H9 (cell line): ENCODE data around the gene BCAR3. TPM values are rescaled to one million over a fixed set of nuclear protein-coding genes. Genes with fewer than 3 reads are reported as not detected.

Source experiments
- DNase-seq: peaks from one replicate; pipeline ENCODE4 v3.0.0-alpha.2; 2017
- H2AFZ ChIP-seq: one replicate; pipeline ENCODE4 v1.6.1; 2013; ENCODE audit warnings: mild to moderate bottlenecking, low read length, control low read depth, moderate library complexity
- H2AK5ac ChIP-seq: 2 replicates; pipeline ENCODE4 v1.6.1; 2013; ENCODE audit warnings: low read length, control low read depth, mixed read lengths; ENCODE audit not compliant: insufficient read length
- H2BK120ac ChIP-seq: one replicate; pipeline ENCODE4 v1.6.1; 2013; ENCODE audit warnings: low read depth, mild to moderate bottlenecking, low read length, control low read depth, inconsistent platforms; ENCODE audit not compliant: poor library complexity, severe bottlenecking
- H2BK12ac ChIP-seq: 2 replicates; pipeline ENCODE4 v1.6.1; 2013; ENCODE audit warnings: low read length, control low read depth, mixed read lengths, low read depth; ENCODE audit not compliant: insufficient read length
- H2BK15ac ChIP-seq: 2 replicates; pipeline ENCODE4 v1.6.1; 2013; ENCODE audit warnings: low read depth, low read length, control low read depth
- H2BK20ac ChIP-seq: one replicate; pipeline ENCODE4 v1.6.1; 2013; ENCODE audit warnings: low read depth, mild to moderate bottlenecking, low read length, control low read depth, inconsistent platforms; ENCODE audit not compliant: poor library complexity, severe bottlenecking
- H2BK5ac ChIP-seq: 2 replicates; pipeline ENCODE4 v1.6.1; 2013; ENCODE audit warnings: low read length, control low read depth, mixed read lengths; ENCODE audit not compliant: insufficient read length
- H3K14ac ChIP-seq: 2 replicates; pipeline ENCODE4 v1.6.1; 2013; ENCODE audit warnings: low read length, control low read depth; ENCODE audit not compliant: insufficient read depth
- H3K18ac ChIP-seq: 2 replicates; pipeline ENCODE4 v1.6.1; 2013; ENCODE audit warnings: low read depth, mild to moderate bottlenecking, mixed read lengths, low read length, control low read depth; ENCODE audit not compliant: insufficient read length
- H3K23ac ChIP-seq: 2 replicates; pipeline ENCODE4 v1.6.1; 2013; ENCODE audit warnings: low read length, control low read depth, mixed read lengths, low read depth; ENCODE audit not compliant: insufficient read length
- H3K23me2 ChIP-seq: 2 replicates; pipeline ENCODE4 v1.6.1; 2013; ENCODE audit warnings: low read depth, mild to moderate bottlenecking, mixed read lengths, low read length, control low read depth; ENCODE audit not compliant: insufficient read length, poor library complexity, severe bottlenecking
- H3K27ac ChIP-seq: 2 replicates; pipeline ENCODE4 v1.5.1; 2013; ENCODE audit warnings: low read length, control low read depth, mixed read lengths, low read depth; ENCODE audit not compliant: insufficient read length
- H3K27me3 ChIP-seq: 2 replicates; pipeline ENCODE4 v1.6.1; 2013; ENCODE audit warnings: low read length, control low read depth, inconsistent platforms; ENCODE audit not compliant: insufficient read depth
- H3K4ac ChIP-seq: 2 replicates; pipeline ENCODE4 v1.6.1; 2013; ENCODE audit warnings: low read depth, mild to moderate bottlenecking, control low read depth, inconsistent platforms, low read length, moderate library complexity
- H3K4me1 ChIP-seq: 2 replicates; pipeline ENCODE4 v1.6.1; 2013; ENCODE audit warnings: low read length, control low read depth, inconsistent platforms; ENCODE audit not compliant: insufficient read depth
- H3K4me2 ChIP-seq: 2 replicates; pipeline ENCODE4 v1.6.1; 2013; ENCODE audit warnings: low read length, control low read depth, mixed read lengths; ENCODE audit not compliant: insufficient read length, insufficient read depth
- H3K56ac ChIP-seq: 2 replicates; pipeline ENCODE4 v1.6.1; 2013; ENCODE audit warnings: low read depth, mild to moderate bottlenecking, mixed read lengths, low read length, control low read depth; ENCODE audit not compliant: insufficient read length
- H3K79me1 ChIP-seq: 2 replicates; pipeline ENCODE4 v1.6.1; 2013; ENCODE audit warnings: low read depth, mild to moderate bottlenecking, moderate library complexity, low read length, control low read depth, inconsistent platforms; ENCODE audit not compliant: insufficient read depth, poor library complexity, severe bottlenecking
- H3K79me2 ChIP-seq: 2 replicates; pipeline ENCODE4 v1.6.1; 2013; ENCODE audit warnings: low read length, control low read depth, inconsistent platforms; ENCODE audit not compliant: insufficient read depth
- H3K9ac ChIP-seq: 2 replicates; pipeline ENCODE4 v1.6.1; 2013; ENCODE audit warnings: low read length, control low read depth, mixed read lengths; ENCODE audit not compliant: insufficient read length; ENCODE audit errors: extremely low read depth
- H3K9me3 ChIP-seq: one replicate; pipeline ENCODE4 v1.6.1; 2013; ENCODE audit warnings: low read depth, low read length, inconsistent platforms; ENCODE audit not compliant: control insufficient read depth
- H3T11ph ChIP-seq: one replicate; pipeline ENCODE4 v1.6.1; 2013; ENCODE audit warnings: mild to moderate bottlenecking, low read length, control low read depth, inconsistent platforms
- H4K20me1 ChIP-seq: one replicate; pipeline ENCODE4 v1.6.1; 2013; ENCODE audit not compliant: control insufficient read depth, insufficient read length, insufficient read depth
- H4K5ac ChIP-seq: 2 replicates; pipeline ENCODE4 v1.6.1; 2013; ENCODE audit warnings: low read depth, mild to moderate bottlenecking, mixed read lengths, low read length, control low read depth; ENCODE audit not compliant: insufficient read length
- H4K8ac ChIP-seq: replicated peaks from 2 replicates; pipeline ENCODE4 v1.6.1; 2013; ENCODE audit warnings: low read length, control low read depth, mixed read lengths, low read depth; ENCODE audit not compliant: insufficient read length
- H4K91ac ChIP-seq: 2 replicates; pipeline ENCODE4 v1.6.1; 2013; ENCODE audit warnings: low read depth, mild to moderate bottlenecking, moderate library complexity, mixed read lengths, low read length, control low read depth; ENCODE audit not compliant: insufficient read length
- H3K27ac Mint-ChIP-seq, 3 experiments: 2 replicates in 2 of 3; 3 replicates in 1 of 3; pipeline ENCODE4 v1.8.0; 2020 to 2021; ENCODE audit warnings: mixed read lengths in 3 of 3, mild to moderate bottlenecking in 1 of 3, moderate library complexity in 1 of 3
- H3K27me3 Mint-ChIP-seq: 2 replicates; pipeline ENCODE4 v1.8.0; 2021; ENCODE audit warnings: low read depth, mild to moderate bottlenecking, moderate library complexity, mixed read lengths
- H3K36me3 Mint-ChIP-seq, 3 experiments: 2 replicates in 2 of 3; 3 replicates in 1 of 3; pipeline ENCODE4 v1.8.0; 2020 to 2021; ENCODE audit warnings: low read depth in 3 of 3, mixed read lengths in 3 of 3; ENCODE audit not compliant: insufficient read depth in 1 of 3
- H3K4me1 Mint-ChIP-seq, 2 experiments: 2 replicates each; pipeline ENCODE4 v1.8.0; 2020; ENCODE audit warnings: mixed read lengths in 2 of 2
- H3K4me3 Mint-ChIP-seq, 2 experiments: 2 replicates in 1 of 2; 3 replicates in 1 of 2; pipeline ENCODE4 v1.8.0; 2020 to 2021; ENCODE audit warnings: mild to moderate bottlenecking in 2 of 2, mixed read lengths in 2 of 2, moderate library complexity in 1 of 2
- H3K9me3 Mint-ChIP-seq, 2 experiments: 2 replicates in 1 of 2; 3 replicates in 1 of 2; pipeline ENCODE4 v1.8.0; 2020; ENCODE audit warnings: mild to moderate bottlenecking in 2 of 2, mixed read lengths in 2 of 2, moderate library complexity in 1 of 2
- CTCF ChIP-seq: fragments of 200-600 bp; sonication (generic); conservative IDR thresholded peaks from 3 replicates; pipeline ENCODE4 v1.8.0; 2021; ENCODE audit warnings: antibody characterized with exemption, mild to moderate bottlenecking
- WGBS: extraction: QIAGEN DNeasy Blood & Tissue Kit; methylation state at CpG from one replicate; pipeline ENCODE4 v1.1.7; 2013; ENCODE audit warnings: missing lambda C conversion rate, low lambda C conversion rate, mixed read lengths; ENCODE audit not compliant: insufficient read length; ENCODE audit errors: extremely low coverage; 5-methylcytosine and 5-hydroxymethylcytosine counted together
- total RNA-seq: library from RNA; stranded (reverse); gene quantifications from 2 replicates; pipeline ENCODE4 v1.2.1, GENCODE V29; 2021

BCAR3 gene
- total RNA-seq, 1 experiment from 2014 or later = 4.9 TPM

GRCh38 chr1:93723733-93724270 is 42.2 kb upstream of the BCAR3 start:
- Histone ChIP-seq H3K79me1 (no peaks in the 10 kb centered on the region), H2BK20ac (no peak overlapping the region), H3K9ac (no peak overlapping the region), H3K14ac (no peak overlapping the region), H3K23me2 (no peaks in the 10 kb centered on the region), H4K91ac (no peak overlapping the region), H2BK15ac (no peak overlapping the region), H3K56ac (no peak overlapping the region), H2AK5ac (no peak overlapping the region), H3K23ac (no peak overlapping the region), H3K27me3 (no peaks in the 10 kb centered on the region; the same call in 1 of the 2 replicates), H3K4me2 (no peak overlapping the region), H3K9me3 (no peaks in the 10 kb centered on the region), H4K20me1 (no peaks in the 10 kb centered on the region), H2BK12ac (no peak overlapping the region), H3K18ac (no peak overlapping the region), H3K79me2 (no peaks in the 10 kb centered on the region), H3K4ac (no peak overlapping the region), H2AFZ (no peak overlapping the region), H3K27ac (no peak overlapping the region), H2BK120ac (no peak overlapping the region), H2BK5ac (no peak overlapping the region), H4K5ac (no peak overlapping the region), H3K4me1 (no peaks in the 10 kb centered on the region; the same call in 1 of the 2 replicates), H4K8ac (no peak overlapping the region), H3T11ph (no peak overlapping the region)
- TF ChIP-seq CTCF = no peak
- H3K4me3 Mint-ChIP-seq = no peak overlapping the region
- peaks cover 3% of the 10 kb centered on the region; the same call in 1 of the 2 replicates for H3K27me3 Mint-ChIP-seq
- H3K4me1 Mint-ChIP-seq = peaks cover 33 to 36% of the 10 kb centered on the region in 2 experiments
- H3K36me3 Mint-ChIP-seq = no peaks in the 10 kb centered on the region
- no peak for DNase-seq
- H3K9me3 Mint-ChIP-seq = no peaks in the 10 kb centered on the region; a peak in 1 of 5 replicates
- no CpG with 5 or more reads among the region's 5 CpGs for WGBS
- H3K27ac Mint-ChIP-seq = no peak overlapping the region
